GM21515 (cell line): ENCODE data around the gene TEX53.
A peak's percentile ranks its signal among the peaks of the same experiment; 100 is the strongest.

ENCODE experiments used
- ATAC-seq: cut with Tn5 transposase; IDR thresholded peaks from one replicate; pipeline ENCODE4 v1.9.1; 2021; ENCODE audit not compliant: unreplicated experiment

TEX53 gene

DNA sequence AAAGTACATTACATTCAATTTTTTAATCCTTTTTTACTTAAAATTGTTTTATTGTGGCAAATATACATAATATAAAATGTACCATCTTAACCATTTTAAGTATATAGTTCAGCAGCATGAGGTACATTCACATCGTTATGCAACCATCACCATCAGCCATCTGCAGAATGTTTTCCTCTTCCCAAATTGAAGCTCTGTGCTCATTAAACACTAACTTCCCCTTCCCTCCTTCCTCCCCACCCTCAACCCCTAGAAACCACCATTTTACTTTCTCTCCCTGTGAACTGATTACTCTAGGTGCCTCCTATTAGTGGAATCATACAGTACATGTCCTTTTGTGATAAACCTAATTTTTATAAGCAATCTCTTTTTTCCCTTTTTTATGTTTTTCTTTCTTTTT is 15.6 kb downstream of the TEX53 start:
- ATAC-seq = no peak

- ATAC-seq = no peak
These were observed 19.2 kb downstream of the TEX53 start for GRCh38 chr9:114638404-114638803.

DNA sequence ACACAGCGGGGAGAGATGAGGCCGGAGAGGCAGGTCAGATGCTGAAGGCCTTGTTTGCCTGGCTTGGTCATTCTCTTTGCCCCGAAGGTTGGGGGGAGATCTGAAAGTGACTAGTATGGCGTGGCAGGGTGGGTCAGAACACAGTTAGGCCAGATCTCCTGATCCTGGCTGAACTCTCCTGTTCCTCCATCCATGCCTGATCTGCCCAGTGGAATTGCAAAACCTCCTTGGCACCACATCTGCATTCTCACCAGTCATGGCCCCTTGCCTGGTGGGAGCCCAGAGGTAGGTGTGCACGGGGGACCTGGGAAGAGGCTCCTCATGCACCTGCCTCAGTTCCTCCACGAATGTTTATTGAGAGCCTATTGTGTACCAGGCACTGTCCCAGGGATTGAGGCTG is 23.2 kb downstream of the TEX53 start:
- no peak for ATAC-seq

- ATAC-seq = no peak
These were observed 24.0 kb downstream of the TEX53 start for GRCh38 chr9:114633438-114634089.

DNA sequence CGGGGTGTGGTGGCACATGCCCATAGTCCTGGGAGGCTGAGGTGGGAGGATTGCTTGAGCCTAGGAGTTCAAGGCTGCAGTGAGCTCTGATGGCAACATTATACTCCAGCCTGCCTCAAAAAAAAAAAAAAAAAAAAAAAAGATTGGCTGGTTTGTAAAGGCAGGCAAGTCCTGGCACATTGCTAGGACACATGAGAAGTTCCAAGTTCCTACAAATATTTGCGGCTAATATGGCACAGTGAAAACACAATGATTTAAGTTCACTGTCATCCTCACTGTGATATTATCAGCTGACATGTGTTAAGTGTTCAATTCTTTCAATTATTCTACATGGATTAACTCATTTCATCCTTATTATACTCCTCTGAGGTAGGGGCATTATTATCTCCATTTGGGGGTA is 26.4 kb downstream of the TEX53 start:
- ATAC-seq = no peak

GRCh38 chr9:114629563-114630090 is 28.0 kb downstream of the TEX53 start:
- ATAC-seq = no peak

DNA sequence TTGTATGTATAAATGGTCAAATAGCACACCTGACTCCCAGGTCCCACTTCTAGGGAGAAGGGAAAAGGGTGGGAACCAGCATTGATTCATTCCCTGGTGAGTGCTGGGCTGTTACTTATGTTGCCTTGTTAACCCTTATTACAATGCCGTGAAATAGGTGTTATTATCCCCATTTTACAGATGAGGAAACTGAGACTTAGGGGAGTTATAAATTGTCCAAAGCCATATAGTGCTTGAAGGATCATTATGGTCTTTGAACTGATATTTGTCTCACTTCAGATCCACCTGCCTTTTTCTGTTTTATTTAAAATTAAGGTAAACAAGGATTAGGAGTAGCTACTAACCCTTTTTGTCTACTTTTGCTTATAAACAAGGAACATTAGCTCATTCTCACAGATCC is 30.1 kb downstream of the TEX53 start:
- no peak for ATAC-seq

- no peak for ATAC-seq
These were observed 31.1 kb downstream of the TEX53 start for GRCh38 chr9:114626415-114627020.

DNA sequence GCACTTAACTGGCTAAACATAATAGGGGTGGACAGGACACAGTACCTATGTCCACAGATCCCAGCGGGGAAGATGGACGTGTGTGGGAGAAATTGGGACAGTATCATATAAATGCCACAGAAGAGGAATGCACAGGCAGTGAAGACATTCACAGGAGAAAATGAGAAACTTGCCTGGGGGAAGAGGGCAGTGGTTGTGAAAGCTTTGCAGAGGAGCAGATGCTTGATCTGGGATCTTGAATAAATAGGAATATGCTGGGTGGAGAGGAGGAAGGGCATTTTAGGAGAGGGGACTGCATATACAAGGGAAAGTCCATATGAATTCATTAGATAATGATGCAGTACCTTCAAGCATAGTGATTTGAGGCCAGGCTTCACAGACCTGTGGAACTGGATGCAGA is 32.9 kb downstream of the TEX53 start:
- ATAC-seq = no peak

GRCh38 chr9:114621975-114622609 is 35.5 kb downstream of the TEX53 start:
- ATAC-seq = no peak

DNA sequence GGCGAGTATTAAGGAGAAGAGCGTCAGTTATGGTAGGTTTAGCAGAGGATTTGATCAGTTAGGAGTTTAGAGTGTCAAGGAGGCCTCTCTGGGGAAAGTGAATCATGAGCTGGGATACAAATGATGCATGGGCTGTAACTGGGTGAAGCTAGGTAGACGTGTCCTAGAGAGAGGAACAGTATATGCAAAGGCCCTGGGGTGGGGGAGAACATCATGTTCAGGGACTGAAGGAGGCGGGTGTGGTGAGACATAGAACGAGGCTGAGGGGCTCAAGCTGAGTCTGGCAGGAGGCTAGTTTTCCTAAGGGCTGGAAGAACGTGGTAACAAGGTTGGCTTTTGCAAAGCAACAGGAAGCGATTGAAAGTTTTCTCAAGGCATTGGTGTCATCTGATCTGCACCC is 36.0 kb downstream of the TEX53 start:
- no peak for ATAC-seq

GRCh38 chr9:114619191-114619761 is 38.3 kb downstream of the TEX53 start:
- peak; percentile 59 for ATAC-seq

DNA sequence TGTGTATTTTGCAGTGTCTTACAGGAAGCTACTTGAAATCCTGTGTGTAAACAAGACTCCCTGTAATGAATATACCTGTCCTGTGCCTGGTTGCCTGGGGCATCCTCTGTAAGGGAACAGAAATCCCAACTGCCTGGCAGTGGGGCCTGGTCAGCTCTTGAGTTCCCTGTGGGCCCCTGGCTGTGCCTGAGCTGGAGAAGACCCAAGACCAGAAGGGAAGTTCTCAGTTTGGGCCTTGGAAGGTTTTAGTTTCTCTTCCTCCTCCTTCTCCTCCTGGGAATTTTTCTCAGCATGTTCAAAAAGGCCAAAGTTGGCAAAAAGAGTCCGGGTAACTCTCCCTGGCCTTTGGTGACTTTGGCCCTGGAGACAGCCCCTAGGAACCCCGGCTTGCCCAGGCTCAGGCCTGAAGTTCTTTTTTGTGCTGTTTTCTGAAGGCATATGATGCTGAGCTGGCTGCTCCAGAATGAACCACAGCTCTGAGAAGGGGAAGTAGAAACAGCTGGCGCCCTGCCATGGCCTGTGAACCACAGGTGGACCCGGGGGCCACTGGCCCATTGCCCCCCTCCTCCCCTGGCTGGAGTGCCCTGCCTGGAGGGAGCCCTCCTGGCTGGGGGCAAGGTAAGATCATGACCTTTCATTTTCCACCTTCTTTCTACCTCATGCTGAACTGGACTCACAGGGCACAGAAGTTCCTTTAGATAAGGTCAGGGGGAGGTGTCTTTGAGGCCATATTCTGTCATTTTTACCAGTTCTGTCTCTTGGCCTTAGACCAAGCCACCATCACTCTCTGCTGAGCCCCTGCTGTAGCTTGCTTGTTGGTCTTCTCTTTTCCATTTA is 40.7 kb downstream of the TEX53 start:
- peak; percentile 71 for ATAC-seq

- no peak for ATAC-seq
These were observed 43.2 kb downstream of the TEX53 start for GRCh38 chr9:114614373-114614772.

GRCh38 chr9:114613919-114614318 is 43.7 kb downstream of the TEX53 start:
- no peak for ATAC-seq

GRCh38 chr9:114613087-114613486 is 44.5 kb downstream of the TEX53 start:
- ATAC-seq = no peak

DNA sequence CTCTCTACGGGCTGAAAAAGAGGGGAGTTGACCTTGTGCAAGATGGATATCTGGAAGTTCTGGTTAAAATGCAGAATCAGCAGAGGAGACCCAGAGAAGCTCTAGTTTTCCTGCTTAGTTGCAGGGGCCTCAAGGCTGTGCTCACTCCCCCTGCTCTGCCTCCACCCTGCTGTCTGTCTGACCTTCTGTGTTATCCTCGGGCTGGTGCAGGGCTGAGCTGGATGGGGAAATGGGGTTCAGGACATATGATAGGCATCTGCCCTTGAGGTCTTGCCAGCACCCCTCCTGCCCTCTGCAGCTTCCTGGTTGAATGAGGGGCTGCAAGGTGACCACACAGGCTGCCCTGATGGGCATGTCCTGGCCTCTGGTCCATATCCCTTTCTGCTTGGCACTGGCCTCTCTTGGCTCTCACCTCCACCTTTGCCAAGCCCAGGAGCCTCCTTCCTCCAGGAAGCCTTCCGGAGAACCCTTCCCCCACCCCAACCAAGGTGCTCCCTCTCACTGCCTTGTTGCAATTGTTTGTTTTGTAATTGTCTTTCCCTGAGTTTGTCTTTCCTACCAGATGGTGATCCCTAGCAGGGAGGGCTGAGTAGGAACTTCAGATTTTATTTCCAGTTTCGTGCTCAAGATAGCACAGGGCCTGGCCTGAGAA is 45.2 kb downstream of the TEX53 start:
- ATAC-seq = no peak

DNA sequence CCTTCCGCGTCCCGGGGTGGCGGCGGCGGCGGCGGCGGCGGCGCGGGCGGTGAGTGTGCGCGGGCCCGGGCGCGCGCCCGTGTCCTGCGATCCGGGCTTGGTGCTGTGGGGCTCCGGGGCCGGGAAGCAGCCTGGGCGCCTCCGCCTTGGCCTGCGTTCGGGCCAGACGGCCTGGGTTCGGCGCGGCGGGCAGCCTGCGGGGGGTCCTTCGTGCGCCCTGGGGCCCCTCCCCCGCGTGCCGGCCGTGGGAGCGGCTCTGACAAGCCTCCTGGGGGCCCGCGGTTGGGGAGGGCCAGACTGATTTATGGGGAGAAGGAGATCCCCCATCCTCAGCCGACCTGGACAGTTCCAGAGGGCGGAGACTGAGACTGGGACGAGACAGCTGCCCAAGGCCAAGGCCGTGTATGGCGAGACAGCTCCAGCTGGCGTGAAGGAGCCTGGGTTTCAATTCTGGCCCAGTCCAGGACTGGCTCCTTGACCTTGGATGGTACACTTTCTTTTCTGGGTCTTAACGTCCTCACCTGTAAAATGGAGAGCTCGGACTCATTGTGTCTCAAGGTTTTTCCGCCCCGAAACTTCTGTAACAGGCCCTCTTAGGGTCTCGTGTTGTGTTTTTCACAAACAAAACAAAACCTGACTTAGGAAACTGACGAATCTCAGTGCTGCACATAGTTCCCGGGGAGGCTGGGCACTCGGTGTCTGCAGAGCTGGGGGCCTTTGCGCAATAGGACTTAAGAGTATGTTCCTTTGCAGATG is 45.9 kb downstream of the TEX53 start:
- peak; percentile 39 for ATAC-seq

DNA sequence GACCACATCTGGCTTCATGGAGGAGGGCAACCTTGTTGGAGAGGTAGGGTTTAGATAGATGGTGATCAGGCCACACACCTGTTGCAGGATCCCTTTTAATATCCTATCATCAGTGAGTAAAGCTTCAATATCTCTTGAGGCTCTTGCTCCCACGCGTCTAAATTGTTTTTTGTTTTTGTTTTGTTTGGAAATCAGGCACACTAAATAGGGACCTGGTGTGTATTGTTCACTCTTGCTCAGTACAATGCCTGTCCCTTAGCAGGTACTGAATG is 49.1 kb downstream of the TEX53 start:
- ATAC-seq = no peak
